Daoy (cell line): ENCODE data around the gene SH3TC2. TPM values are rescaled to one million over a fixed set of nuclear protein-coding genes. Genes with fewer than 3 reads are reported as not detected.
"Not testable (repeated sequence)": the region's sequence is repeated elsewhere in the genome, so short reads cannot be mapped to it uniquely, and the experiment has no call there.

Source experiments
- DNase-seq: peaks from one replicate; pipeline ENCODE4 v3.0.0-alpha.2; 2015; ENCODE audit warnings: low read depth
- total RNA-seq: library from RNA; depleted of rRNA; stranded (reverse); fragments of >200 nt; shearing (Covaris generic); gene quantifications from 2 replicates; pipeline ENCODE4 v1.2.3, GENCODE V29; 2014; rRNA removed

SH3TC2 gene
- total RNA-seq = 0.30 and 0.91 TPM in 2 replicates

GRCh38 chr5:149063017-149063687, at the start of gene SH3TC2:
Gene SH3TC2 (minus strand): TSS chr5:149063062. CDS start chr5:149063022, 40 bp downstream.
- DNase-seq = peak; percentile 58

GRCh38 chr5:149110406-149110805, 47.5 kb upstream of the SH3TC2 start:
- DNase-seq = no peak

GRCh38 chr5:149108651-149109280, 45.9 kb upstream of the SH3TC2 start:
- DNase-seq = no peak

- no peak for DNase-seq
Observed at GRCh38 chr5:149100331-149100730, 37.5 kb upstream of the SH3TC2 start.

GRCh38 chr5:149099920-149100319, 37.1 kb upstream of the SH3TC2 start:
- DNase-seq = no peak

GRCh38 chr5:149094996-149095395, 32.1 kb upstream of the SH3TC2 start:
- DNase-seq = no peak

- DNase-seq = no peak
Observed at GRCh38 chr5:149093625-149094024, 30.8 kb upstream of the SH3TC2 start.

GRCh38 chr5:149089796-149090195, 26.9 kb upstream of the SH3TC2 start:
- DNase-seq = no peak

- no peak for DNase-seq
Observed at GRCh38 chr5:149088686-149089085, 25.8 kb upstream of the SH3TC2 start.

GRCh38 chr5:149083846-149084245, 21.0 kb upstream of the SH3TC2 start:
- DNase-seq = no peak

GRCh38 chr5:149082271-149082670, 19.4 kb upstream of the SH3TC2 start:
- DNase-seq = no peak

- no peak for DNase-seq
Observed at GRCh38 chr5:149080294-149080693, 17.4 kb upstream of the SH3TC2 start.

- no peak for DNase-seq
Observed at GRCh38 chr5:149079883-149080282, 17.0 kb upstream of the SH3TC2 start.

GRCh38 chr5:149074071-149074470, 11.2 kb upstream of the SH3TC2 start:
- DNase-seq = not testable (repeated sequence)

- no peak for DNase-seq
Observed at GRCh38 chr5:149073213-149073612, 10.4 kb upstream of the SH3TC2 start.

GRCh38 chr5:149072791-149073190, 9.9 kb upstream of the SH3TC2 start:
- DNase-seq = no peak

- DNase-seq = no peak
Observed at GRCh38 chr5:149072376-149072775, 9.5 kb upstream of the SH3TC2 start.

GRCh38 chr5:149071756-149072155, 8.9 kb upstream of the SH3TC2 start:
- no peak for DNase-seq

- DNase-seq = no peak
Observed at GRCh38 chr5:149071216-149071615, 8.4 kb upstream of the SH3TC2 start.

- DNase-seq = no peak
Observed at GRCh38 chr5:149069711-149070110, 6.8 kb upstream of the SH3TC2 start.

GRCh38 chr5:149063896-149064478, 1.1 kb upstream of the SH3TC2 start:
- DNase-seq = no peak

GRCh38 chr5:149062371-149063016, 368 bp downstream of the SH3TC2 start:
- peak; percentile 93 for DNase-seq

GRCh38 chr5:149061341-149061740, 1.5 kb downstream of the SH3TC2 start:
- no peak for DNase-seq
